G401 (cell line): Measurements from ENCODE around the gene BABAM2. TPM values are rescaled to one million over a fixed set of nuclear protein-coding genes. Genes with fewer than 3 reads are reported as not detected.

Experiments
- DNase-seq: peaks from one replicate; pipeline ENCODE4 v3.0.0-alpha.2; 2015; ENCODE audit warnings: low spot score
- in situ Hi-C: cut with HindIII; loops from 2 replicates; pipeline ENCODE4 v1.10.0; 2016; ENCODE audit warnings: low sequenced_read_pairs, mixed read lengths
- total RNA-seq: library from RNA; depleted of rRNA; stranded (reverse); fragments of >200 nt; shearing (Covaris generic); gene quantifications from 2 replicates; pipeline ENCODE4 v1.2.3, GENCODE V29; 2014

BABAM2 gene
- total RNA-seq, 1 experiment from 2014 or later = 42.3 TPM

- in situ Hi-C loops = no loop called here
- DNase-seq = no peak
Measured at GRCh38 chr2:28348149-28348567, 457.6 kb downstream of the BABAM2 start.

- in situ Hi-C loops = no loop called here
- DNase-seq = no peak
Measured at GRCh38 chr2:28348921-28349320, 458.4 kb downstream of the BABAM2 start.

- DNase-seq = no peak
- in situ Hi-C loops = no loop called here
Measured at GRCh38 chr2:28349546-28350165, 459.1 kb downstream of the BABAM2 start.

- in situ Hi-C loops = no loop called here
- no peak for DNase-seq
Measured at GRCh38 chr2:28350196-28350595, 459.7 kb downstream of the BABAM2 start.

GRCh38 chr2:28350791-28351285, 460.3 kb downstream of the BABAM2 start:
- in situ Hi-C loops = no loop called here
- no peak for DNase-seq

- in situ Hi-C loops = no loop called here
- DNase-seq = no peak
Measured at GRCh38 chr2:28351621-28352020, 461.1 kb downstream of the BABAM2 start.

- in situ Hi-C loops = no loop called here
Measured at GRCh38 chr2:28352104-28352503, 461.6 kb downstream of the BABAM2 start.

GRCh38 chr2:28352610-28353195, 462.2 kb downstream of the BABAM2 start:
- in situ Hi-C loops = no loop called here

More at GRCh38 chr2:28352104-28352503, 461.6 kb downstream of the BABAM2 start:
- no peak for DNase-seq

GRCh38 chr2:28354920-28355520, 464.5 kb downstream of the BABAM2 start:
- DNase-seq = no peak

More at GRCh38 chr2:28352610-28353195, 462.2 kb downstream of the BABAM2 start:
- DNase-seq = no peak

GRCh38 chr2:28355521-28356094, 465.1 kb downstream of the BABAM2 start:
- in situ Hi-C loops = no loop called here
- no peak for DNase-seq

More at GRCh38 chr2:28354920-28355520, 464.5 kb downstream of the BABAM2 start:
- in situ Hi-C loops = no loop called here

- peak; percentile 47 for DNase-seq
- in situ Hi-C loops = no loop called here
Measured at GRCh38 chr2:28356095-28356911, 465.8 kb downstream of the BABAM2 start.

- DNase-seq = no peak
- in situ Hi-C loops = no loop called here
Measured at GRCh38 chr2:28357055-28357454, 466.5 kb downstream of the BABAM2 start.

GRCh38 chr2:28357948-28358667, 467.6 kb downstream of the BABAM2 start:
- in situ Hi-C loops = no loop called here
- DNase-seq = no peak

- DNase-seq = no peak
- in situ Hi-C loops = no loop called here
Measured at GRCh38 chr2:28358668-28359201, 468.2 kb downstream of the BABAM2 start.

- DNase-seq = no peak
- in situ Hi-C loops = no loop called here
Measured at GRCh38 chr2:28359222-28360057, 468.9 kb downstream of the BABAM2 start.

- DNase-seq = no peak
- in situ Hi-C loops = no loop called here
Measured at GRCh38 chr2:28360058-28360717, 469.7 kb downstream of the BABAM2 start.

GRCh38 chr2:28360718-28361293, 470.3 kb downstream of the BABAM2 start:
- no peak for DNase-seq
- in situ Hi-C loops = no loop called here
